NT2/D1 (cell line): ENCODE measurements around the gene UMPS.

Source experiments
- DNase-seq: peaks from one replicate; pipeline ENCODE4 v3.0.0-alpha.2; 2011; ENCODE audit warnings: low read depth, low spot score
- H3K27me3 ChIP-seq: 2 replicates; pipeline ENCODE4 v1.6.0; 2011; ENCODE audit warnings: mild to moderate bottlenecking; ENCODE audit not compliant: insufficient read length, insufficient read depth
- H3K36me3 ChIP-seq: 2 replicates; pipeline ENCODE4 v1.6.1; 2011; ENCODE audit warnings: mild to moderate bottlenecking, low read length, mixed read lengths; ENCODE audit not compliant: insufficient read depth, insufficient read length
- H3K4me1 ChIP-seq: 2 replicates; pipeline ENCODE4 v1.5.1; 2011; ENCODE audit not compliant: insufficient read depth, insufficient read length
- H3K4me3 ChIP-seq: 2 replicates; pipeline ENCODE4 v1.5.1; 2011; ENCODE audit warnings: low read depth; ENCODE audit not compliant: insufficient read length
- H3K9ac ChIP-seq: 2 replicates; pipeline ENCODE4 v1.6.0; 2011; ENCODE audit warnings: low read depth; ENCODE audit not compliant: insufficient read length
- H3K9me3 ChIP-seq: 2 replicates; pipeline ENCODE4 v1.5.1; 2011; ENCODE audit warnings: mild to moderate bottlenecking, low read length; ENCODE audit not compliant: insufficient read depth
- SUZ12 ChIP-seq: IDR thresholded peaks from 2 replicates; pipeline ENCODE4 v1.6.1; 2011; ENCODE audit not compliant: insufficient read length, insufficient read depth; ENCODE audit errors: extremely low read depth
- YY1 ChIP-seq: IDR thresholded peaks from 2 replicates; pipeline ENCODE4 v1.6.1; 2011; ENCODE audit not compliant: insufficient read length, insufficient read depth
- ZNF274 ChIP-seq: IDR thresholded peaks from 2 replicates; pipeline ENCODE4 v1.6.1; 2011; ENCODE audit warnings: mild to moderate bottlenecking, low read depth, low read length

UMPS gene

GRCh38 chr3:124759666-124760401, 29.6 kb downstream of the UMPS start:
- H3K4me1 ChIP-seq, result no peaks in the 10 kb centered on the region
- TF ChIP-seq ZNF274 (no peak), SUZ12 (no peak), YY1 (no peak)
- H3K9me3 ChIP-seq, result no peaks in the 10 kb centered on the region

GRCh38 chr3:124760601-124761000, 30.3 kb downstream of the UMPS start:
- H3K9me3 ChIP-seq, result no peaks in the 10 kb centered on the region
- H3K9ac ChIP-seq, result no peak overlapping the region
- no peak for TF ChIP-seq SUZ12
- no peak for TF ChIP-seq ZNF274
- no peak for TF ChIP-seq YY1
- H3K36me3 ChIP-seq, result peaks cover 34% of the 10 kb centered on the region
- no peaks in the 10 kb centered on the region for H3K27me3 ChIP-seq
- no peak overlapping the region for H3K4me3 ChIP-seq
- no peaks in the 10 kb centered on the region for H3K4me1 ChIP-seq
- DNase-seq, result no peak

More at GRCh38 chr3:124759666-124760401, 29.6 kb downstream of the UMPS start:
- Histone ChIP-seq H3K27me3 (no peaks in the 10 kb centered on the region), H3K9ac (no peak overlapping the region), H3K4me3 (no peak overlapping the region), H3K36me3 (peaks cover 27% of the 10 kb centered on the region)
- no peak for DNase-seq

GRCh38 chr3:124761250-124761796, 31.1 kb downstream of the UMPS start:
- Histone ChIP-seq H3K4me1 (no peaks in the 10 kb centered on the region), H3K36me3 (peaks cover 41% of the 10 kb centered on the region), H3K27me3 (no peaks in the 10 kb centered on the region), H3K9me3 (no peaks in the 10 kb centered on the region), H3K9ac (no peak overlapping the region), H3K4me3 (no peak overlapping the region)
- peak; percentile 71 for DNase-seq
- TF ChIP-seq ZNF274, result no peak
- no peak for TF ChIP-seq YY1
- TF ChIP-seq SUZ12, result no peak

GRCh38 chr3:124761935-124762660, 31.8 kb downstream of the UMPS start:
- Histone ChIP-seq H3K9me3 (no peaks in the 10 kb centered on the region), H3K4me1 (no peaks in the 10 kb centered on the region), H3K27me3 (no peaks in the 10 kb centered on the region), H3K9ac (no peak overlapping the region), H3K36me3 (peaks cover 49% of the 10 kb centered on the region), H3K4me3 (no peak overlapping the region)
- TF ChIP-seq ZNF274 (no peak), SUZ12 (no peak), YY1 (no peak)
- DNase-seq, result no peak

GRCh38 chr3:124762661-124763011, 32.4 kb downstream of the UMPS start:
- no peaks in the 10 kb centered on the region for H3K27me3 ChIP-seq
- DNase-seq, result no peak
- no peak for TF ChIP-seq YY1
- no peak for TF ChIP-seq SUZ12
- no peak for TF ChIP-seq ZNF274
- H3K36me3 ChIP-seq, result peaks cover 55% of the 10 kb centered on the region
- no peak overlapping the region for H3K4me3 ChIP-seq
- H3K9ac ChIP-seq, result no peak overlapping the region
- no peaks in the 10 kb centered on the region for H3K9me3 ChIP-seq
- H3K4me1 ChIP-seq, result no peaks in the 10 kb centered on the region

- Histone ChIP-seq H3K4me1 (no peaks in the 10 kb centered on the region), H3K36me3 (peaks cover 60% of the 10 kb centered on the region), H3K9ac (no peak overlapping the region), H3K4me3 (no peak overlapping the region), H3K9me3 (no peaks in the 10 kb centered on the region), H3K27me3 (no peaks in the 10 kb centered on the region)
- no peak for TF ChIP-seq ZNF274
- no peak for TF ChIP-seq SUZ12
- no peak for TF ChIP-seq YY1
- no peak for DNase-seq
These were observed 33.0 kb downstream of the UMPS start for GRCh38 chr3:124763206-124763605.

GRCh38 chr3:124763644-124764358, 33.5 kb downstream of the UMPS start:
- H3K4me1 ChIP-seq, result no peaks in the 10 kb centered on the region
- H3K27me3 ChIP-seq, result no peaks in the 10 kb centered on the region
- H3K9ac ChIP-seq, result no peak overlapping the region
- H3K36me3 ChIP-seq, result peaks cover 66% of the 10 kb centered on the region
- no peak overlapping the region for H3K4me3 ChIP-seq
- no peaks in the 10 kb centered on the region for H3K9me3 ChIP-seq
- no peak for DNase-seq
- no peak for TF ChIP-seq SUZ12
- no peak for TF ChIP-seq YY1
- TF ChIP-seq ZNF274, result no peak
